HG03520 (cell line): ENCODE measurements around the gene RAB6B.

Experiments
- ATAC-seq: cut with Tn5 transposase; IDR thresholded peaks from one replicate; pipeline ENCODE4 v1.9.1; 2021; ENCODE audit warnings: mild to moderate bottlenecking, moderate library complexity; ENCODE audit not compliant: unreplicated experiment

RAB6B gene

GRCh38 chr3:133776794-133777438 lies 118.8 kb downstream of the RAB6B start:
- no peak for ATAC-seq

- ATAC-seq = no peak
Measured at GRCh38 chr3:133775835-133776234, 119.8 kb downstream of the RAB6B start.

- ATAC-seq = no peak
Measured at GRCh38 chr3:133775309-133775708, 120.4 kb downstream of the RAB6B start.
